Right lobe of liver (tissue), 6 donors: ENCODE data around the gene TNFSF13B. TPM values are rescaled to one million over a fixed set of nuclear protein-coding genes. Genes with fewer than 3 reads are reported as not detected.
A peak's percentile ranks its signal among the peaks of the same experiment; 100 is the strongest.
"Not testable (repeated sequence)": the region's sequence is repeated elsewhere in the genome, so short reads cannot be mapped to it uniquely, and the experiment has no call there.

ENCODE experiments used
- ATAC-seq, 4 donors: fragments of 200-7000 bp; cut with Tn5 transposase; one replicate each; pipeline ENCODE4 v1.9.1; 2020; ENCODE audit warnings: mild to moderate bottlenecking in 4 of 4, moderate library complexity in 4 of 4
- DNase-seq, 3 donors: peaks; one replicate each; pipeline ENCODE4 v3.0.0-alpha.2; 2020
- H3K27ac ChIP-seq, 3 donors: fragments of 200-600 bp; one replicate each; pipeline ENCODE4 v1.8.0; 2022
- H3K27me3 ChIP-seq, 2 donors: fragments of 200-600 bp; one replicate each; pipeline ENCODE4 v1.8.0; 2022
- H3K36me3 ChIP-seq, 4 donors: fragments of 200-600 bp; sonication (generic) in 1 of 4; one replicate each; pipeline versions ENCODE4 v1.5.1 to v1.8.0; 2017 to 2022; ENCODE audit warnings: control low read depth in 1 of 4
- H3K4me1 ChIP-seq, 4 donors: fragments of 200-600 bp; sonication (generic) in 1 of 4; one replicate each; pipeline versions ENCODE4 v1.5.1 to v1.8.0; 2017 to 2022; ENCODE audit warnings: control low read depth in 1 of 4
- H3K4me3 ChIP-seq, 3 donors: fragments of 200-600 bp; one replicate each; pipeline ENCODE4 v1.8.0; 2022
- H3K9me3 ChIP-seq, 4 donors: fragments of 200-600 bp; sonication (generic) in 1 of 4; one replicate each; pipeline versions ENCODE4 v1.5.1 to v1.8.0; 2017 to 2022; ENCODE audit warnings: control low read depth in 1 of 4
- POLR2A ChIP-seq: fragments of 450-650 bp; IDR thresholded peaks from one replicate; pipeline ENCODE4 v1.6.1; 2017; ENCODE audit warnings: antibody characterized with exemption, mild to moderate bottlenecking
- WGBS: methylation state at CpG from one replicate; pipeline ENCODE4 v1.1.6; 2018; ENCODE audit warnings: low coverage, low lambda C conversion rate; ENCODE audit not compliant: insufficient coverage; ENCODE audit errors: missing lambda C conversion rate; 5-methylcytosine and 5-hydroxymethylcytosine counted together
- intact Hi-C, 2 donors: fragments of 100-400 bp; cut with DNase I; formaldehyde crosslinking; loops; one replicate each; pipeline versions ENCODE4 v1.11.2 to v1.14.1; 2022
- total RNA-seq, 6 experiments: library from RNA; depleted of rRNA in 2 of 6; stranded (reverse); fragments of >200 nt in 2 of 6; fragmentation: NEBNext Ultra II Directional in 3 of 6; extraction: Animal tissue kit (Norgen Biotek cat#: 25700) in 3 of 6; gene quantifications; one replicate each; pipeline versions ENCODE4 v1.1.0 to v1.2.4, GENCODE V29; 2016 to 2023
- TF ChIP-seq, protein P1 (sequence below), 4 donors: fragments of 200-600 bp in 3 of 4; fragments of 450-650 bp in 1 of 4; IDR thresholded peaks; one replicate each; pipeline versions ENCODE4 v1.5.1 to v1.8.0; 2016 to 2022; ENCODE audit warnings: antibody characterized with exemption in 4 of 4, mild to moderate bottlenecking in 2 of 4
- donor health status: DM: no; HTN: yes; CAD: no.
- donor health status: DM: no; HTN: no; CAD: no.
- donor health status: DM: no; HTN: no; CAD: no.
- donor health status: DM: no; HTN: yes; CAD: no.
- donor health status: DM: no; HTN: yes; CAD: no.

Gene TNFSF13B
- total RNA-seq, 6 experiments from 2014 or later, result 1.5 to 4.7 (median 3.6) TPM

DNA sequence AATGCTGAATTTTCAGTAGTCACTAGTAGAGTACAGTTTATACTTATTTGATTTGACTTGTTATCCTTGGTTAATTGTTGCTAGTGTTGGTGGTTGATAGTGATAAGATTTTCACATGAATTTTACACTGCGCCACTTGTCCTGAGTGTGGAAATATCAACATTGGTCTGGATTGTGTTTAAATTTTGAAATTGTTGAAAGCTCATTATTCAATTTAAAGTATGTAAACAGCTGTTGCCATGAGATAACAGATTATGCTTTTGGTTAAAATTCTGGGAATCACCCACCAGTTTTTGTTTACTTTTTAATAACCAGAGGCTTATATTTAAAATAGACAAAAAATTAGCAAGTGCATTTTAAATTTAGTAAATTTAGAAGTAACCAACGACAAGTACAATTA is 12.3 kb upstream of the TNFSF13B start:
- no peaks in the 10 kb centered on the region for H3K9me3 ChIP-seq

DNA sequence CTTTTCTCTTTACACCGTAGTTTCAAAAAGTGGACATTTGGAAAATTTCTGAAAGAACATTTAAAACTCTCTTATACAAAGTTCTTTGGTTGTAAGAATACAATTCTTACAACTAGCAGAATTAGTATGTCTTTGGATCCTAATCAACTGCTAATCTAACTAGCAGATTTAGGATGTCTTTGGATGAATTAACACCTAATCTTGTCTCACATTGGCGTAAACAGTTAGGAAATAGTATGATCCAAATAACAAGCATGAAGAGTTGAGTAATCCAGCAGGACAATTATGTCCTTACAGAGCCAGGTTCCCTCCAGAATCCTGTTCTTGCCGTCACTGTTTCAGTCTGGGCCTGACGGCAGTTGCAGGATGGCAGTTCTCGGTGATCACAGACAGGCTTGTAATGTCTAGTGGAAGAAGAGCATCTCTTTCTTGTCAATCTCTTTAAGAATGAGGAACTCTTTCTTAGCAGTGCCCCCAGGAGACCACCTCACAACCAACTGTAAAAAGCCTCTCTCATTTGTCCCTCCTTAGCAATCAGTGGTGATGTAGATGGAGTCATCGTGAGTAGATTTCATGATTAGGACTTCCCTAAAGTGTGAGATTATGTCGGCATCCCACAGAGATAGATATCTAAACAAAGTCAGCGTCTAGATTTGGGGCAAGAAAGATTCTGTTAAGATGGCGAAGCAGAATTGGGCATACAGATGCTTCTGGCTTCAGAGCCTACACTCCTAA is 5.7 kb upstream of the TNFSF13B start:
- ATAC-seq (no peak), DNase-seq (no peak)
- H3K9me3 ChIP-seq, result no peaks in the 10 kb centered on the region
- H3K27ac ChIP-seq, result no peak overlapping the region
- no peaks in the 10 kb centered on the region for H3K27me3 ChIP-seq
- no peaks in the 10 kb centered on the region for H3K4me1 ChIP-seq
- WGBS, result 94% methylated on average over 9 of the region's 9 CpGs
- H3K36me3 ChIP-seq, result no peaks in the 10 kb centered on the region
- intact Hi-C loops, result no loop called here
- TF ChIP-seq POLR2A, result no peak
- TF ChIP-seq, protein P1, sequence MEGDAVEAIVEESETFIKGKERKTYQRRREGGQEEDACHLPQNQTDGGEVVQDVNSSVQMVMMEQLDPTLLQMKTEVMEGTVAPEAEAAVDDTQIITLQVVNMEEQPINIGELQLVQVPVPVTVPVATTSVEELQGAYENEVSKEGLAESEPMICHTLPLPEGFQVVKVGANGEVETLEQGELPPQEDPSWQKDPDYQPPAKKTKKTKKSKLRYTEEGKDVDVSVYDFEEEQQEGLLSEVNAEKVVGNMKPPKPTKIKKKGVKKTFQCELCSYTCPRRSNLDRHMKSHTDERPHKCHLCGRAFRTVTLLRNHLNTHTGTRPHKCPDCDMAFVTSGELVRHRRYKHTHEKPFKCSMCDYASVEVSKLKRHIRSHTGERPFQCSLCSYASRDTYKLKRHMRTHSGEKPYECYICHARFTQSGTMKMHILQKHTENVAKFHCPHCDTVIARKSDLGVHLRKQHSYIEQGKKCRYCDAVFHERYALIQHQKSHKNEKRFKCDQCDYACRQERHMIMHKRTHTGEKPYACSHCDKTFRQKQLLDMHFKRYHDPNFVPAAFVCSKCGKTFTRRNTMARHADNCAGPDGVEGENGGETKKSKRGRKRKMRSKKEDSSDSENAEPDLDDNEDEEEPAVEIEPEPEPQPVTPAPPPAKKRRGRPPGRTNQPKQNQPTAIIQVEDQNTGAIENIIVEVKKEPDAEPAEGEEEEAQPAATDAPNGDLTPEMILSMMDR (IDR thresholded peaks at IDR 0.05), result no peak
- H3K4me3 ChIP-seq, result no peak overlapping the region

More for the DNA sequence above, 12.3 kb upstream of the TNFSF13B start:
- TF ChIP-seq, protein P1 (IDR thresholded peaks at IDR 0.05), result no peak
- TF ChIP-seq POLR2A, result no peak
- no peaks in the 10 kb centered on the region for H3K4me1 ChIP-seq
- DNase-seq (no peak), ATAC-seq (no peak)
- no peak overlapping the region for H3K4me3 ChIP-seq
- intact Hi-C loops, result no loop called here
- no peak overlapping the region for H3K27ac ChIP-seq
- H3K27me3 ChIP-seq, result no peaks in the 10 kb centered on the region
- H3K36me3 ChIP-seq, result no peaks in the 10 kb centered on the region
- WGBS, result 63% methylated on average over 2 of the region's 2 CpGs

DNA sequence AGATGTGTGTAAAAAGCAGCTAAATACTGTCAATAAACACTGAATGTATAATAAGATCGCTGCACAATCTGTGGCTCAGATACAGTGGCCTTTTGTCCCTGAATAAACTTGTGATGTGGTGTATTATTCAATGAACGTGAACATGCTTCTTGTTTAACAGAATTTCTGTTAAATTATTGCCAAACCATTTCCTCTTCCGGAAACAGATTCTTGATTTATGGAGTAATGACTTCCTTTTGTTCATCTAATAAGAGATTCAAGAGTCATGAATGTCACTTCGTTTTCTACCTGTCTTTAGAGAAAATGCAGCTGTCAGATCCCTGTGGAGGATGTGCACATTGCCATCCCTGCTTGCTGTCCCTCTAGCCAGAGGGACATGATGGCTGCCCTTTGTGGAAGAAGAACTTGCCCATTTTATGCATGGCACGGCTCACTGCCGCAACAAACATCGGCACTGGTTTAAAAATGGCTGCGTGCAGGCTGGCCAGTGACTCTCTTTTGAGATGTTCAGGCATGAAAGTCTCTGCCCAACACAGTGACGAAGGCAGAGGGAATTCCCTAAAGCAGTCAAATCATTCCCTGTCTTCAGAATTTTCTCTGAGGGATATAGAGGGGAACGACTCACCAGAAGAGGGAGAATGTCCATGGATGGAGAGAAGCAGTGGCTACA is 3.1 kb upstream of the TNFSF13B start:
- Histone ChIP-seq H3K4me1 (peaks cover 0 to 7% (median 0%) of the 10 kb centered on the region in 4 donors), H3K9me3 (no peaks in the 10 kb centered on the region), H3K27ac (peak overlapping the region in 2 of 3 donors; percentile 2 to 23), H3K27me3 (no peaks in the 10 kb centered on the region), H3K36me3 (no peaks in the 10 kb centered on the region), H3K4me3 (no peak overlapping the region)
- TF ChIP-seq, protein P1 (IDR thresholded peaks at IDR 0.05), result no peak
- no peak for TF ChIP-seq POLR2A
- intact Hi-C loops, result no loop called here
- 64% methylated on average over 10 of the region's 10 CpGs for WGBS
- ATAC-seq (no peak), DNase-seq (no peak)

DNA sequence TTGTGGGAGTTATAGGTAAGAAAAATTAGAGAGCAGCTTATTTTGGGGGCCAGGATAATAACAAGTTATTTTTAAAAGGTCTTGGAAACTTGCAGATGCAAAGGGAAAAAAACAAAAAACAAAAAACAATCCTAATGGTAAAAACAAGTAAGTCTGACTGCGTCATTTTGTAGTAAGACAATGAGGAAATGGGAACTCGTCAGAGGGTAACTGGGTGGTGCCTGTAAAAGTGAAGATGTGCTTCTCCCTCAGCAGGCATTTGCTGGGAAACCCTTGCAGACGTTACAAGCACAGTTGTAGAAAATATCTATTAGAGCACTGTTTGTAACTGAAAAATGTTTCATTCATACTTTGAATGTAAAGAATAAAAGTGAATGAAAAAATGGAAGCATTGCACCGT is 2.2 kb upstream of the TNFSF13B start:
- no peaks in the 10 kb centered on the region for H3K9me3 ChIP-seq
- no peak overlapping the region for H3K4me3 ChIP-seq
- peak overlapping the region in 1 of 3 donors; percentile 23 for H3K27ac ChIP-seq
- peak in 1 of 4 donors; percentile 33 for ATAC-seq
- TF ChIP-seq, protein P1 (IDR thresholded peaks at IDR 0.05), result no peak
- TF ChIP-seq POLR2A, result no peak
- 77% methylated on average over 4 of the region's 4 CpGs for WGBS
- DNase-seq, result no peak
- no peaks in the 10 kb centered on the region for H3K27me3 ChIP-seq
- intact Hi-C loops, result no loop called here
- H3K36me3 ChIP-seq, result no peaks in the 10 kb centered on the region
- H3K4me1 ChIP-seq, result peaks cover 0 to 7% (median 0%) of the 10 kb centered on the region in 4 donors

DNA sequence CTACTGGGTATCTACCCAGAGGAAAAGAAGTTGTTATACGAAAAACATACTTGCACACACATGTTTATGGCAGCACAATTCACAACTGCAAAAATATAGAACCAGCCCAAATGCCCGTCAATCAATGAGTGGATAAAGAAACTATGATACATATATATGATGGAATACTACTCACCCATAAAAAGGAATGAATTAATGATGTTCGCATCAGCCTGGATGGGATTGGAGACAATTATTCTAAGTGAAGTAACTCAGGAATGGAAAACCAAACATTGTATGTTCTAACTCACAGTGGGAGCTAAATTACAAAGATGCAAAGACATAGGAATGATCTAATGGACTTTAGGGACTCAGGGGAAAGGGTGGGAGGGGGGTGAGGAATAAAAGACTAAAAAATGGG is 1.7 kb upstream of the TNFSF13B start:
- H3K27ac ChIP-seq, DNase-seq, H3K27me3 ChIP-seq, H3K9me3 ChIP-seq, H3K36me3 ChIP-seq, H3K4me1 ChIP-seq, H3K4me3 ChIP-seq, ATAC-seq, intact Hi-C loops: not testable (repeated sequence)
- 100% methylated on average over 3 of the region's 3 CpGs for WGBS
